Islet of Langerhans (tissue), 1 donor: Measurements from ENCODE around the gene RLN2.

Experiments
- FAIRE-seq: peaks from one replicate; lab custom pipeline; 2011; peaks lifted over from hg19 to GRCh38; lab: Jason Lieb, UNC

RLN2 gene

DNA sequence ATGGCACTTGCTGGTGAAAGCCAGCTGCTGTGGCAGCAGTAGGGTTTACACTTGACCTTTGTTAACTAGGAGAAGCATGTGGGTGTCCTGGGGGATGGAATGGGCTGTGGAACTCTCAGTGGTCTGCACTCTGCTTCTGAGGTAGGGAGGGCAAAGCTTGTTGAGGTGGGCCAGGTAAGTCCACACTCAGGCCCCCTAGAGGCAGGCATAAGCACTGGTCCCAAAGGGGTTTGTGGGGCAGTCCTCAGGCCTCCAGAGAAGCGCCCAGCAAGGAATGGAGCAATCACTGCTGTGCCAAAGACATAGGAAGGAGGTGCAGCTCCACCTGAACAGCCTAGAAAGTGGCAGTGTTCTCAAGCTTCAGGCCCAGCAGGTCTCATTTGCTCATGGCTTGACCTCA, 38.6 kb downstream of the RLN2 start:
- no peak for FAIRE-seq

DNA sequence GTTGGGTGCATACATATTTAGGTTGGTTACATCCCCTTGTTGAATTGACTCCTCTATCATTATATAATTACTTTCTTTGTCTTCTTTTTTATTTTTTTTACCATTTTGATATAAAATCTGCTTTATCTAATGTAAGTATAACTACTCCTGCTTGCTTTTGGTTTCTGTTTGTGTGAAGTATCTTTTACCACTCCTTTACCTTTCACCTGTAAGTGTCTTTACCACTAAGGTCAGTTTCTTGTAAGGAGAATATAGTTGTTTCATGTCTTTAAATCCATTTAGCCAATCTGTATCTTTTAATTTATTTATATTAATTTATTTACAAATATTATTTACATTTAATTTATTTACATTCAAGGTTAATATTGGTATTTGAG, 40.3 kb downstream of the RLN2 start:
- FAIRE-seq: no peak

DNA sequence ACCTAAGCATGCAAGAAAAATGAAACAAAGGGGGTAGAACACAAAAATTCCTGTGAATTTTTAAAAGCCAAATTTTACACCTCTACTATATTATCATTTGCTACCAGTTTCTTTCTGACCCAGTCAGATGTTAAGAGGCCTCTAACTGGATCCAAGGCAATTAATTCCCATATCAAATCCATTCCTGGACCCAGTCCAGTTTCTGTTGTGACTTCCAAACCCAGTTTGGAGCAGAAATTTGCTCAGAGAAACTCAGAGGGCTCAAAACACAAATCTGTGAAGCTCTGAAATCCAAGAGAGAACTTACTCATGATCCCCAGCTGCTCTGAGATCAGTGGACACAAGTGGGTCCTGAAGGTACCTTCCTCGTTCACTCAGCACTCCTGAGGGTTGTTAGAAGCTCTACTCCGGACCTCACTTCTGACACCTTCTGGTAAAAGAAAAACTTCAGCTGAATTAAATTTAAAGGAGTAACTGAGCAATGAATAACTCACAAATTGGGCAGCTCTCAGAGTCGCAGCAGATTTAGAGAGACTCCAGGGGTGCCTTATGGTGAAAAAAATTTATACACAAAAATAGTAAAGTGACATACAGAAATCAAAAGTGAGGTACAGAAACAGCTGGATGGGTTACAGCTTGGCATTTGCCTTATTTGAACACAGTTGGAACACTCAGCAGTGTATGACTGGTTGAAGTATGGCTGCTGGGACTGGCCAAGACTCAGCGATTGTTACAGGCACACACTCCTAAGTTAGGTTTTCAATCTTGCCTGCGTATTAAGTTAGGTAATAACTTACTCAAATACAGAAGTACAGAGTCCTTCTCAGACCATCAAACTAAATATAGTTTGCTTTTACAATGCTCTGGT, 40.9 kb downstream of the RLN2 start:
- FAIRE-seq: no peak
